ENCODE data around the gene MAPK12. TPM values are rescaled to one million over a fixed set of nuclear protein-coding genes. Genes with fewer than 3 reads are reported as not detected.

Gene MAPK12
- total RNA-seq = 1 to 10 TPM; 2.0 to 2.6 TPM

DNA sequence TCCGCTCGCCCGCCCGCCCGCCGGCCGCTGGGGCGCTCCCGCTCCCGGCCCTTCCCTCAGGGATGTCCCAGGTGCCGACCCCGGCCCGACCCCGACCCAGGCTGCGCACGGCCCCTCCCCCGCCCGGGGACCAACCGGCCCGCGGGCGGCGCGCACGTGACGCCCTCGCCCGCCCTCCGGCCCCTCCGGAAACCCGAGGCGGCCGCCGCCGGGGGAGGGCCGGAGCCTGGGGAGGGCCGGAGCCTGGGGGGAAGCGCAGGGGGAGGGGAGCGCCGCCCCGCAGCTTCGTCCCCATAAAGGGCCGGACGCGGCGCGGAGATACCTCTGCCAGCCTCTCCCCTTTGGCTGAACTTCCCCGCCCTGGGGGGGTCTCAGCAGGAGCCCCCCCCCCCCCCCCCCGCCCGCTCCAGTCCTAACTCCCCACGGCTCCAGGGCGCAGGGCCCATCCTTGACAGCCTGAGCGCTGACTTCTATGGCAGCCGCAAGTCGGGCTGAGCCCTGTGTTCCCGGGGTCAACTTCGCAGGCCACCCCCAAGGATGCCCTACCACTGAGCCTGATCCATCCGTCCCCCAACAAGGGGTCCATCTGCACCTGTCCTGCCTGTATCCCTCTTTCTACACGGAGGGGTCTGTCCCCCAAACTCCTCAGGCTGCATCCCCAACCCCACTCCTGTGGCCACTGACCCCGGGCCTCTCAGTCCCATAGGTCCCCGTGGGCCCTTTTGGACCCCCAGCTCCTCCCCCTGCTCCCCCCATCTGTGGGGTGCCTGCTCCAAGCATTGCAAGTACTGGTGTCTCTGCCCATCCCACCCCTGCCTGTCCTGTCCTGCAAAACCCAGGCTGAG lies at the start of gene MAPK12:
Gene MAPK12, minus strand, starts transcription at position 69 of the 845 bp plus-strand sequence. CDS start 174 bp downstream, outside the sequence.
- Histone ChIP-seq H3K36me3 (no peaks in the 10 kb centered on the region), H3K9ac (ENCODE audit: low read depth in 2 of 2, low read length in 2 of 2) (peak within 1 kb of the TSS in 1 of 2 donors; percentile 50), H3K4me3 (peak within 1 kb of the TSS; percentile 30), H3K27me3 (peaks cover 24% of the 10 kb centered on the region), H3K9me3 (no peaks in the 10 kb centered on the region), H3K27ac (no peak within 1 kb of the TSS), H3K4me1 (no peaks in the 10 kb centered on the region)
- DNase-seq = no peak
- TF ChIP-seq, protein P1, sequence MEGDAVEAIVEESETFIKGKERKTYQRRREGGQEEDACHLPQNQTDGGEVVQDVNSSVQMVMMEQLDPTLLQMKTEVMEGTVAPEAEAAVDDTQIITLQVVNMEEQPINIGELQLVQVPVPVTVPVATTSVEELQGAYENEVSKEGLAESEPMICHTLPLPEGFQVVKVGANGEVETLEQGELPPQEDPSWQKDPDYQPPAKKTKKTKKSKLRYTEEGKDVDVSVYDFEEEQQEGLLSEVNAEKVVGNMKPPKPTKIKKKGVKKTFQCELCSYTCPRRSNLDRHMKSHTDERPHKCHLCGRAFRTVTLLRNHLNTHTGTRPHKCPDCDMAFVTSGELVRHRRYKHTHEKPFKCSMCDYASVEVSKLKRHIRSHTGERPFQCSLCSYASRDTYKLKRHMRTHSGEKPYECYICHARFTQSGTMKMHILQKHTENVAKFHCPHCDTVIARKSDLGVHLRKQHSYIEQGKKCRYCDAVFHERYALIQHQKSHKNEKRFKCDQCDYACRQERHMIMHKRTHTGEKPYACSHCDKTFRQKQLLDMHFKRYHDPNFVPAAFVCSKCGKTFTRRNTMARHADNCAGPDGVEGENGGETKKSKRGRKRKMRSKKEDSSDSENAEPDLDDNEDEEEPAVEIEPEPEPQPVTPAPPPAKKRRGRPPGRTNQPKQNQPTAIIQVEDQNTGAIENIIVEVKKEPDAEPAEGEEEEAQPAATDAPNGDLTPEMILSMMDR (IDR thresholded peaks at IDR 0.05) = no peak
- intact Hi-C loops (cut with DNase I) = no loop called here

DNA sequence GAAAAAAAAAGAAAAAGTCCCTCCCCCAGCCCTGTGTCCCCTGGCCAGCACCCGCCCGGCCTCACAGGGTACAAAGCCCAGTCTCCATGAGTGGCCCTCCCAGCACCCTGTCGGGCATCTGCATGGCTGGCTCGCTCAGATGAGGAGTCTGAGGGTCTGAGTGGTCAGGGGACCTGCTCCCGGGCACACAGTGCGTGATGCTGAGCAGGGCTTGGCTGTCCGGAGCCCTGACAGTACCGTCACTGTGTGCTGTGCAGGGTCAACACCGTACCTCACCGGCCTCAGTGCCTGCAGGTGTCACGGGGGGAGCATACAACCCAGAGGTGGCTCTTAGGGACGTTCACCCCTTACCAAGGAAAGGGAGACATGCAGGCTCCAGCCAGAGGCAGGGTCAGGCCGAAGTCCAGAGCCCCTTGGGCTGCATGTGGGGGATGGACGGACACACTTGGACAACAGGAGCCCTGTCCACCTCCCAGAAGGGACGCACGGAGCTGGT lies 49.5 kb upstream of the MAPK12 start:
- peaks cover 7% of the 10 kb centered on the region for H3K4me1 ChIP-seq
- intact Hi-C loops (cut with DNase I) = no loop called here
- no peak overlapping the region for H3K27ac ChIP-seq
- no peaks in the 10 kb centered on the region for H3K36me3 ChIP-seq
- no peak for DNase-seq
- H3K4me3 ChIP-seq = no peak overlapping the region
- TF ChIP-seq, protein P1 (IDR thresholded peaks at IDR 0.05) = no peak
- no peaks in the 10 kb centered on the region for H3K9me3 ChIP-seq
- H3K9ac ChIP-seq (ENCODE audit: low read depth in 2 of 2, low read length in 2 of 2) = no peak overlapping the region
- no peaks in the 10 kb centered on the region for H3K27me3 ChIP-seq

- intact Hi-C loops (cut with DNase I) = no loop called here
- H3K27ac ChIP-seq = no peak overlapping the region
- H3K4me1 ChIP-seq = peaks cover 13% of the 10 kb centered on the region
Observed at GRCh38 chr22:50310031-50310722, 48.7 kb upstream of the MAPK12 start.

GRCh38 chr22:50309601-50309991 lies 48.1 kb upstream of the MAPK12 start:
- DNase-seq = no peak
- peak overlapping the region in 1 of 2 donors; percentile 5 for H3K9ac ChIP-seq (ENCODE audit: low read depth in 2 of 2, low read length in 2 of 2)
- intact Hi-C loops (cut with DNase I) = no loop called here
- no peaks in the 10 kb centered on the region for H3K36me3 ChIP-seq
- H3K27me3 ChIP-seq = no peaks in the 10 kb centered on the region
- H3K9me3 ChIP-seq = no peaks in the 10 kb centered on the region
- no peak overlapping the region for H3K27ac ChIP-seq
- peaks cover 13% of the 10 kb centered on the region for H3K4me1 ChIP-seq
- TF ChIP-seq, protein P1 (IDR thresholded peaks at IDR 0.05) = no peak
- no peak overlapping the region for H3K4me3 ChIP-seq

More at GRCh38 chr22:50310031-50310722, 48.7 kb upstream of the MAPK12 start:
- DNase-seq = no peak
- Histone ChIP-seq H3K27me3 (no peaks in the 10 kb centered on the region), H3K9me3 (no peaks in the 10 kb centered on the region), H3K36me3 (no peaks in the 10 kb centered on the region), H3K9ac (ENCODE audit: low read depth in 2 of 2, low read length in 2 of 2) (peak overlapping the region in 1 of 2 donors; percentile 5), H3K4me3 (no peak overlapping the region)
- TF ChIP-seq, protein P1 (IDR thresholded peaks at IDR 0.05) = no peak

DNA sequence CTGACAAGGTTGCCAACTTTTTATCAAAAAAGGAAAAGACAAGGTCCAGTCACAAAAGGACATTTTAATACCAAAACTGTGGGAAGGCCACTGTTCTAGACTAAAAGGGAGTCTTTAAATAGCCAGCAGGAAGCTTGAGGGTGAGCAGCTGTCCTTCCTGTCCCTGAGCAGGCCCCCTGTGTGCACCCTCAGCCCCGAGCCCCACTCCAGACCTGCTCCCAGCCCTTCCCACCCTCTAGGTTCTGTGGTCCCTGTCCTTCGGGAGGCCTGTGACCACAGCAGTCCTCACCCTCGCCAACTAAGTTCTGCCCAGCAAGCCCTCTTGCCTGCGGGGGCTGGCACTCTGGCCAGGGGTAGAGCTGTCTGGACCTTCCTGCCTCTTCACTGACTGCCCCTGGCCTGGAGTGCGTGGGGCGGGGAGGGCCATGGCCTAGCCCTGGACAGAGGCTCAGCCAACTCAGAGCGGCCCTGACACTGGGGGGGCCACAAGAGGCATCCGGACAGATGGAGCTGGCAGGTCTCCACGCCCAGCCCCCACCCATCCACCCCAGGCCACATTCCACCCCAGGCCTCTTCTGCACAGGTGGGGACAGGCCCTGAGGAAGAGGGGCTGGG lies 47.6 kb upstream of the MAPK12 start:
- Histone ChIP-seq H3K36me3 (no peaks in the 10 kb centered on the region), H3K9me3 (no peaks in the 10 kb centered on the region), H3K4me3 (no peak overlapping the region), H3K4me1 (peaks cover 15% of the 10 kb centered on the region), H3K9ac (ENCODE audit: low read depth in 2 of 2, low read length in 2 of 2) (peak overlapping the region in 1 of 2 donors; percentile 31), H3K27ac (peak overlapping the region; percentile 40), H3K27me3 (no peaks in the 10 kb centered on the region)
- intact Hi-C loops (cut with DNase I) = no loop called here
- DNase-seq = no peak
- TF ChIP-seq, protein P1 (IDR thresholded peaks at IDR 0.05) = no peak

Data from colonic mucosa (tissue), 4 donors.